NCI-H2029 (cell line): ENCODE results near the gene SEPSECS.

Experiments
- DNase-seq: peaks from one replicate; lab custom pipeline; 2025; lab: John Stamatoyannopoulos, UW

SEPSECS gene

DNA sequence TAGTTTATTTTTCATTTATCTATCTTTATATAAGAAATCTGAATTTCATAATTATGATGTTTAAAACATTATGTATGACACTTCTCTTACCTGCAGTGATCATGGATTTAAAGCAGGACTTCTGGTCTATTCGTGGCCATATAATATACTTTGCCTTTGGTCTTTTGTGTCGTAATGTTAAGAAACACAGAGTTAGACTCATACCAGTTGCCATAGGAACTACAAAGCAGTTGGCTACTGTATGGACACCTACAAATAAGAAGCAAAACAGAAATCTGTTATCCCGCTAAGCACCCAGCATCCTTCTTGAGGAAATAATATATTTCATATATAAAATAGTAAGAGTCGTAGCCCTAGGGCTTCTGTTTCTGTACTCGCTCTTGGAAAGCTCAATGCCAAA lies 4.3 kb downstream of the SEPSECS start:
- no peak for DNase-seq

- no peak for DNase-seq
Observed at GRCh38 chr4:25154594-25155265, 5.5 kb downstream of the SEPSECS start.

GRCh38 chr4:25146076-25146475 lies 14.2 kb downstream of the SEPSECS start:
- DNase-seq = no peak

- DNase-seq = peak; percentile 25
Observed at GRCh38 chr4:25144870-25145481, 15.3 kb downstream of the SEPSECS start.

DNA sequence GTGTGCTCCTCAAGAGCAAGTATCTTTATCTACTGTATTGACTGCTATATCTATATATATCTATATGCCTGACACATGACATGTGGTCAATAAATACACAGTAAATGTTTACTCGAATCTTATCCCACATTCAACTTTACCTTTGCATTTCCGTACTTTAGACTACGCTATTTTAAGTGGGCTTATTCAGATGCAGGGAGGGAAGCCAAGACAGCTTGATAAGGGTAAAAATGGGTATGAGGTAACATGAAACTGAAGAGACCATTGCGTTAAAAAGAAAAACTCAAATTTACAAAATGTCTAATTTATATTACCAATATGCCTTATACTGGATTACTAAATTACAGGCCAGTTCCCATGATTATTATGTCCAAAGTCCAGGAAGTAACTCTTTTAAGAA lies 17.8 kb downstream of the SEPSECS start:
- DNase-seq = no peak

DNA sequence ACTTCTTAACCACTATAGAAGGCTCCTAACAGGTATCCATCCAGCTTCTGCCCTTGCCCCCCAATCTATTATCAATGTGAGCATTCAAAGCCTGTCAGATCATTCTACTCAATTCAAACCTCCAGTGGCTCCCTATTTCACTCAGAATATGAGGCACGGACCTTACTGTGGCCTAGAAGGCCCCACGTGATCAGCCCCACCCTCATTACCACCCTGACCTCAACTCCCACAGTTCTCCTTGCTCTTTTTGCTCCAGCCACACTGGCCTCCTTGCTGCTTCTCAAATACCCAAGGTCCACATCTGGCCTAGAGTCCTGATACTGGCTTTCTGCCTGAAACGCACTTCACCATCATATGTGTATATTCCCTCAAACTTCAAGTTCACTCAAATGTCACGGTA lies 18.7 kb downstream of the SEPSECS start:
- no peak for DNase-seq

DNA sequence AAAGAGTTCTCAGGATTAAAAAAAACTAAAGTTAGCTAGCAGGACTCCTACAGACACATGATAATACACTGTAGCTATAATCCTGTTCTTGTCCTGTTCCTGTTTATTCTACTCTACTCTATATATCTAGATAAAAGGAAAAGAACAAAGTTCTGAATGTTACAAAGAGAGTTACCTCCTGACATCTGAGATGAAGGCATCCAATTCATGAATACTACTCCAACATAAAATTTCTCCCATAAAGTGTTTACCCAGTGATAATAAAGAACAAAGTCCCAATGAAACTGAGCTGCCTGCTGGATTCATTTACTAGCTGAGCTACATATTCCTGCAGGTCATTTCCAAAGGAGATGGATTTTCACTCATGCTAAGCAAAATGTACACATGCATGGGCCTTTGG lies 27.1 kb downstream of the SEPSECS start:
- no peak for DNase-seq

DNA sequence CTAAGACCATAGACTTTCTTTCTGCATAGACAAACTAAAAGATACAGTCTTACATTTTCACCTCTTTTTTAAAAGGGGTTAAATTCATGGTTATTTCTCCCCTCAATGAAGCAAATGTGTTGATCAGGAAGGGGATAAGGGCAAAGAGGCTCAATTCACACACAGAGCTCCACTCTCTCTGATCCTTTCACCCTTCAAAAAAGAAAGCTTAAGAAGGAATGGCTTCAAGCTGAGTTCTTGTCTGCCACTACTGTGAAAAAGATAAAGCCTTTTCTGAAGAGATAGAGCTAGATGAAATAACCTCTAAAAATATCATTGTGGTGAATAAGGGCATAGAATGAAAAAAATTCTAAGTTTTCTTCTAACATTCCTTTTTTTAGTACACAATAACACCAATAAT lies 28.3 kb downstream of the SEPSECS start:
- no peak for DNase-seq

DNA sequence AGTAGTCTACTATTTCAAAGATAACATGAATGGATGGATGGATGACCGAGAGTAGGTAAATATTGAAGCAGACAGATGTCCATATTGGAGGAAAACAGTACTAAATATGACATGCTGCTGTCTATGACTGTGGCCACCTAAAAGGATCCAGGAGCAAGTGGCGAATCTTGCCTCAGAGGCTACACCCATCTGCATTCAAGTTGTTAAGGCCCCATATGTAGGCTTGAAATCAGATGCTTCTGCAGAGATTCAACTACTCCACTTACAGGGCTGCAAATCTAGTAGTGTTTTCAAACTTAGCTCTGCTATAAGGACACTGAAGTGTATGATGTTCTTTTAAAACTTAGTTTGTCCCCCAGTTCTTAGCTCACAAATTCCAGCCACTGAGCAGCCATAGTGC lies 28.9 kb downstream of the SEPSECS start:
- DNase-seq = no peak

GRCh38 chr4:25129917-25130316 lies 30.3 kb downstream of the SEPSECS start:
- DNase-seq = no peak

DNA sequence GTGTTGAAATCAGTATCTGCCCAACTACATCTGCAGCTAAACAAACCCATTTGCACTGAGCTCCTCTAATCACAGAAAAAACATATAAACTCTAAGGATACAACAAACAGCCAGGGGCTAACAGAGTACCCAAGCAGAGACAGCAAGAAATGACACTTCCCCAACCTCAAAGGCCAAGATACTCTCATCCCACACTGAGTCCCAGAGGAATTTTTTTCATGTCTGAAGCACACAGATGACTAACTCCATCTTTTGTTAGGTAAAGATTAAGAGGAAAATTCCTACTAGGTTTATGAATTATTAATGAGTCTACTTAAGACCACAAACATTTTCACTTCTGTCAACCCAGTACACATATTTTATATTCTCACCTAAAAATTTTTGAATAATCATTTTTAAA lies 31.6 kb downstream of the SEPSECS start:
- no peak for DNase-seq

GRCh38 chr4:25123236-25123635 lies 37.0 kb downstream of the SEPSECS start:
- DNase-seq = no peak

- no peak for DNase-seq
Observed at GRCh38 chr4:25120146-25120940, 39.9 kb downstream of the SEPSECS start.

DNA sequence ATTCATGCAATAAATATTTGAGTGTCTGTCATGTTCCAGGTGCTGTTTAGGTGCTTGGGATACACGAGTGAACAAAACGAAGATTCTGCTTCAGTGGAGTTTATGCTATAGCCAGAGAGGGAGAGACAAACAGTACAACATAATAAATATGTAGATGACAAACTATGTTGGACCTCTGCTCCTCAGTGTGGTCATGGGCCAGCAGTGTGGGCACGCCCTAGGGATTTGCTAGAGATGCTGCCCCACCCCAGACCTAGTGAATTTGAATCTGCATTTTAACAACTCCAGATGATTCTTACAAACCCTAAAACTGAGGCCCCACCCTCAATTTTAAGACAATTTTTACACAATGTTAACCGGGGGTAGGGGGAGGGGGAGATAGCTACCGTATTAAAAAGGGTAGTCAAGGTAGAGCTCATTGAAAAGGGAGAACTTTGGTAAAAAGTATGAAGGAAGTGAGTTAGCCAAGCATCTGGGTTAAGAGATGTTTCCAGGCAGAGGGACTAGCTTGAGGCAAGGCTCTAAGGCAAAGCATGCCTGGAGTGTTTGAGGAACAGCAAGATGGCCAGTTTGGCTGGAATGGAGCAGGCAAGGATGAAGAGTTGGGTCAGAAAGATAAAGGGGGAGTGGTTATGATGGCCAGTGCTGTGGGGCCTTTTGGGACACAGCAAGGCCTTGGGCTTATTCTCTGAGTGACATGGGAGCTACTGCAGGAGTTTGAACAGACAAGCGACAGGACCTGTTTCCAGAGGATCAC lies 42.4 kb downstream of the SEPSECS start:
- DNase-seq = no peak

- no peak for DNase-seq
Observed at GRCh38 chr4:25117274-25117673, 43.0 kb downstream of the SEPSECS start.

- no peak for DNase-seq
Observed at GRCh38 chr4:25113915-25114904, 46.0 kb downstream of the SEPSECS start.

GRCh38 chr4:25112995-25113380 lies 47.3 kb downstream of the SEPSECS start:
- DNase-seq = no peak

- DNase-seq = no peak
Observed at GRCh38 chr4:25112366-25112994, 47.8 kb downstream of the SEPSECS start.

- no peak for DNase-seq
Observed at GRCh38 chr4:25111648-25112196, 48.5 kb downstream of the SEPSECS start.

- DNase-seq = no peak
Observed at GRCh38 chr4:25110527-25111329, 49.5 kb downstream of the SEPSECS start.
